GM13976 (cell line): ENCODE data around the gene KIFC1.

Source experiments
- DNase-seq: peaks from one replicate; pipeline ENCODE4 v3.0.0; 2012; ENCODE audit warnings: low spot score
- CTCF ChIP-seq: IDR thresholded peaks from 2 replicates; pipeline ENCODE4 v1.5.1; 2012; ENCODE audit warnings: borderline replicate concordance, mild to moderate bottlenecking; ENCODE audit not compliant: insufficient read depth; ENCODE audit errors: extremely low read depth, missing control alignments, control extremely low read depth
- in situ Hi-C: fragments of 300-500 bp; cut with MboI; formaldehyde crosslinking; loops from one replicate; pipeline ENCODE4 v1.12.0; 2022; ENCODE audit warnings: low sequenced_read_pairs, mixed read lengths, inconsistent platforms; ENCODE audit not compliant: unreplicated experiment

Gene KIFC1

GRCh38 chr6:33424855-33425667, 33.4 kb downstream of the KIFC1 start:
- DNase-seq: no peak
- in situ Hi-C loops: no loop called here

GRCh38 chr6:33425668-33426577, 34.3 kb downstream of the KIFC1 start:
- peak; percentile 90 for DNase-seq

More at GRCh38 chr6:33424855-33425667, 33.4 kb downstream of the KIFC1 start:
- TF ChIP-seq CTCF: no peak

GRCh38 chr6:33426590-33427511, 35.2 kb downstream of the KIFC1 start:
- in situ Hi-C loops: no loop called here
- peak; percentile 51 for DNase-seq
- no peak for TF ChIP-seq CTCF

More at GRCh38 chr6:33425668-33426577, 34.3 kb downstream of the KIFC1 start:
- in situ Hi-C loops: no loop called here
- TF ChIP-seq CTCF: peak; percentile 81

- DNase-seq: peak; percentile 81
- TF ChIP-seq CTCF: peak; percentile 3
- in situ Hi-C loops: no loop called here
Measured at GRCh38 chr6:33427585-33428223, 36.1 kb downstream of the KIFC1 start.

GRCh38 chr6:33428224-33428965, 36.8 kb downstream of the KIFC1 start:
- peak; percentile 58 for DNase-seq
- in situ Hi-C loops: no loop called here
- no peak for TF ChIP-seq CTCF
